ENCODE data around the gene MTHFS. TPM values are rescaled to one million over a fixed set of nuclear protein-coding genes. Genes with fewer than 3 reads are reported as not detected.

MTHFS gene
- total RNA-seq, 1 experiment from 2014 or later = 48.2 TPM

DNA sequence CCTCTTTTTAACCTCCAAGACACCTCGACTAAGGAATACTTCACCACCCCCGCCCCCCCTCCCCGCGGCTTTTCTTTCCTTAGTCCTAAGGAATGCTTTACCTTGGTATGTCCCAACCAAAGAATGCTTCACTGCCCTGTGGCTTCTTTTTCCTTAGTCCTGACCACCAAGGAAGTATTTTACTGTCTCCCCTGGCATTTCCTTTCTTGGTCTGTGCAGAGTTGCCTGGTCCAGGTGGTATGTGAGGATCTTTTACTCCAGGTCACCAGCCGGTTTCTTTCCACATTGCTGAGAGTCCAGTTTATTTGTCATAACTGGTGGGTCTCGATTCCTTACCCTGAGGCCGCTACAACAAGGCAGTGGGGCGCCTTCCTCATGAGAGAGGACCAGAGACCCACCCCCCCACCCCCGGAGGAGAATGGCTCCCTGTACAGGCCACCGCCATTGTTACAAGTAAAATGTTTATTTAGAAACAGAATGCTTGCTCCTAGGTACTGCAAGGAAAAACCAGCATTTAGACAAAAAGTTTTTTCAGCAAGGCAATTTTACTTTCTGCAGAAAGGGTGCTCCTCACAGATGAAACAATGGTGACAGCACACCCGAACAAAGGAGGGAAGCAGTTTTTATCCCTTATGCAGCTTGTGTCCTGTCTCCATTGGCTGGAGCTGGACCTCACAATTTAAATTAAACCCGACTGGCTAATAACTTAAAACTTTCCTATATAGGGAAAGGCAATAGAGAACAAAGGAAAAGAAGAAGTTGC lies 23.1 kb upstream of the MTHFS start:
- CTCF ChIA-PET = no interaction called here
- Mint-ChIP-seq H3K9me3 (ENCODE audit: unreplicated experiment) (peaks cover 22% of the 10 kb centered on the region), H3K36me3 (ENCODE audit: insufficient read depth, unreplicated experiment) (peaks cover 68% of the 10 kb centered on the region), H3K27ac (ENCODE audit: unreplicated experiment) (no peak overlapping the region), H3K4me1 (ENCODE audit: low read depth, unreplicated experiment) (no peaks in the 10 kb centered on the region), H3K4me3 (ENCODE audit: unreplicated experiment) (no peak overlapping the region), H3K27me3 (ENCODE audit: insufficient read depth, unreplicated experiment) (no peaks in the 10 kb centered on the region)
- POLR2A ChIA-PET = no interaction called here
- Histone ChIP-seq H3K9me3 (peaks cover 24% of the 10 kb centered on the region), H3K36me3 (ENCODE audit: control insufficient read depth, insufficient read depth, low read length) (no peaks in the 10 kb centered on the region), H3K4me3 (ENCODE audit: low read depth, low read length) (no peak overlapping the region), H3K27me3 (replicated peaks; ENCODE audit: control insufficient read depth, insufficient read depth, low read length) (no peaks in the 10 kb centered on the region), H3K4me1 (0 out of 2 replicates have a peak, but pooled peaks cover 6% of the 10 kb centered on the region)
- TF ChIP-seq, protein P1, sequence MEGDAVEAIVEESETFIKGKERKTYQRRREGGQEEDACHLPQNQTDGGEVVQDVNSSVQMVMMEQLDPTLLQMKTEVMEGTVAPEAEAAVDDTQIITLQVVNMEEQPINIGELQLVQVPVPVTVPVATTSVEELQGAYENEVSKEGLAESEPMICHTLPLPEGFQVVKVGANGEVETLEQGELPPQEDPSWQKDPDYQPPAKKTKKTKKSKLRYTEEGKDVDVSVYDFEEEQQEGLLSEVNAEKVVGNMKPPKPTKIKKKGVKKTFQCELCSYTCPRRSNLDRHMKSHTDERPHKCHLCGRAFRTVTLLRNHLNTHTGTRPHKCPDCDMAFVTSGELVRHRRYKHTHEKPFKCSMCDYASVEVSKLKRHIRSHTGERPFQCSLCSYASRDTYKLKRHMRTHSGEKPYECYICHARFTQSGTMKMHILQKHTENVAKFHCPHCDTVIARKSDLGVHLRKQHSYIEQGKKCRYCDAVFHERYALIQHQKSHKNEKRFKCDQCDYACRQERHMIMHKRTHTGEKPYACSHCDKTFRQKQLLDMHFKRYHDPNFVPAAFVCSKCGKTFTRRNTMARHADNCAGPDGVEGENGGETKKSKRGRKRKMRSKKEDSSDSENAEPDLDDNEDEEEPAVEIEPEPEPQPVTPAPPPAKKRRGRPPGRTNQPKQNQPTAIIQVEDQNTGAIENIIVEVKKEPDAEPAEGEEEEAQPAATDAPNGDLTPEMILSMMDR (IDR thresholded peaks at IDR 0.05; ENCODE audit: insufficient read depth in 1 of 2, low read depth in 1 of 2, low read length in 1 of 2, severe bottlenecking in 1 of 2, unreplicated experiment in 1 of 2) = no peak
- no TSS peak for BruUV-seq (replicated peaks)
- intact Hi-C loops (cut with micrococcal nuclease; ENCODE audit: unreplicated experiment) = loop anchor here (10.0 kb wide), 1 partner anchor 235 kb away; the partner anchor contains the start of gene FAH
- no peak for DNase-seq

DNA sequence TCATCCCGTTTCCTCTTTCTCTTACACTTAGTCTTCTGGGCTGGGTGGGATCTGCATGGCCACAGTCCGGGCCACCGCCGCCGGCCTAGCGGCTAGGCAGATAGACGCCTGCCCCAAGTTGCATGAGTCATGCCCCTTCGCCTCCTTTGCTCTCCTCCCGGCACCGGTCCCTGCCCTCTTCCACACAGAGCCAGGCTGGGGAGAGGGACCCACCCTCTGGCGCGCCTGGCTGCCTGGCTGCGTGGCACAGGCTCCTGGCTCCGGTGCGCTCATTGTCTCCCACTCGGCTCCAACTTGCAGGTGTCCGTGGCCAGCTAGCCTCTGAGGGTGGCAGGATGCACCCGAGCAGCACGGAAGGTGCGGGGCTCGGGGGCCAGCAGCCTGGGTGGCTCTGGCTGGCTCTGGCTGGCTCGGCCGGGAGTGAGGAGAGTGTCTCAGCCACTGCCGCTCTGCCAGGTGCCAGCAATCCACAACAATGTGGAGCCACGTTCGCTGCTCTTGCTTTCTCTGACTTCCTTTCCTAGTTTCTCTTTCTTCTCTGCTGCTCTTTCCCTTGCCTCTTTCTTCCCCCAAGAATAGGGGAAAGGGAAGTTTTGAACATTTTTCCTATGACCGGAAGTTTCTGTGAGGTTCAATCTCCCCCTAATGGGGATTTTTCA lies 22.4 kb upstream of the MTHFS start:
- no peak for DNase-seq
- intact Hi-C loops (cut with micrococcal nuclease; ENCODE audit: unreplicated experiment) = no loop called here
- H3K36me3 Mint-ChIP-seq (ENCODE audit: insufficient read depth, unreplicated experiment) = peaks cover 68% of the 10 kb centered on the region
- Histone ChIP-seq H3K27me3 (replicated peaks; ENCODE audit: control insufficient read depth, insufficient read depth, low read length) (no peaks in the 10 kb centered on the region), H3K4me3 (ENCODE audit: low read depth, low read length) (no peak overlapping the region), H3K4me1 (0 out of 2 replicates have a peak, but pooled peaks cover under 1% of the 10 kb centered on the region), H3K9me3 (peaks cover 24% of the 10 kb centered on the region), H3K36me3 (ENCODE audit: control insufficient read depth, insufficient read depth, low read length) (no peaks in the 10 kb centered on the region)
- no peaks in the 10 kb centered on the region for H3K27me3 Mint-ChIP-seq (ENCODE audit: insufficient read depth, unreplicated experiment)
- no peak overlapping the region for H3K4me3 Mint-ChIP-seq (ENCODE audit: unreplicated experiment)
- peaks cover 28% of the 10 kb centered on the region for H3K9me3 Mint-ChIP-seq (ENCODE audit: unreplicated experiment)
- TF ChIP-seq, protein P1 (IDR thresholded peaks at IDR 0.05; ENCODE audit: insufficient read depth in 1 of 2, low read depth in 1 of 2, low read length in 1 of 2, severe bottlenecking in 1 of 2, unreplicated experiment in 1 of 2) = no peak
- ChIA-PET CTCF (no interaction called here), POLR2A (no interaction called here)
- H3K4me1 Mint-ChIP-seq (ENCODE audit: low read depth, unreplicated experiment) = no peaks in the 10 kb centered on the region
- BruUV-seq (replicated peaks) = no TSS peak
- H3K27ac Mint-ChIP-seq (ENCODE audit: unreplicated experiment) = no peak overlapping the region

DNA sequence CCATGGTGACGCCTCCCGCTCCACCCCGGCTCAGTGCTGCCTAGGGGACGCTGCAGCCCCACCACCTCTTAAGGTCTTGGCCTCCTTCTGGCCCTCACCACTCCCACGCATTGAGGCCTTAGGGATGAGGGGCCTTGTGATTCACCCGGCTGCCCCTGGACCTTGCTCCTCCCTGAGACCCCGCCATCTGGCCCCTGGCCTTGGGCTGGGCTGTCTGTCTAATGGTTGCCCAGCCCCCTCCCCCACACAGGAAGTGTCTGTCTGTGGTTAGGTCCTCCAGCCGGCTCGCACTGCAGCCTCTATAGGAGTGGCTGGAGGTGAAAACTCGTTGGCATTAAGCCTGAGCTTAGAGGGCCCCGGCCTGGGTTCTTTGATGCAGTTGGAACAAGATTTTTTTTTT lies 21.5 kb upstream of the MTHFS start:
- no peaks in the 10 kb centered on the region for H3K27me3 Mint-ChIP-seq (ENCODE audit: insufficient read depth, unreplicated experiment)
- H3K4me3 Mint-ChIP-seq (ENCODE audit: unreplicated experiment) = no peak overlapping the region
- Histone ChIP-seq H3K36me3 (ENCODE audit: control insufficient read depth, insufficient read depth, low read length) (no peaks in the 10 kb centered on the region), H3K4me3 (ENCODE audit: low read depth, low read length) (no peak overlapping the region), H3K9me3 (peaks cover 28% of the 10 kb centered on the region), H3K27me3 (replicated peaks; ENCODE audit: control insufficient read depth, insufficient read depth, low read length) (no peaks in the 10 kb centered on the region), H3K4me1 (no peaks in the 10 kb centered on the region)
- intact Hi-C loops (cut with micrococcal nuclease; ENCODE audit: unreplicated experiment) = no loop called here
- DNase-seq = no peak
- CTCF ChIA-PET = no interaction called here
- H3K4me1 Mint-ChIP-seq (ENCODE audit: low read depth, unreplicated experiment) = no peaks in the 10 kb centered on the region
- peaks cover 31% of the 10 kb centered on the region for H3K9me3 Mint-ChIP-seq (ENCODE audit: unreplicated experiment)
- no peak overlapping the region for H3K27ac Mint-ChIP-seq (ENCODE audit: unreplicated experiment)
- POLR2A ChIA-PET = no interaction called here
- no TSS peak for BruUV-seq (replicated peaks)
- peaks cover 63% of the 10 kb centered on the region for H3K36me3 Mint-ChIP-seq (ENCODE audit: insufficient read depth, unreplicated experiment)
- TF ChIP-seq, protein P1 (IDR thresholded peaks at IDR 0.05; ENCODE audit: insufficient read depth in 1 of 2, low read depth in 1 of 2, low read length in 1 of 2, severe bottlenecking in 1 of 2, unreplicated experiment in 1 of 2) = no peak

Measured in Caco-2 (cell line).